LNCAP (cell line): ENCODE data around the gene NUDCD3.

ENCODE experiments used
- TF ChIP-seq, protein P1 (sequence below): fragments of 450-650 bp; IDR thresholded peaks from 2 replicates; pipeline ENCODE4 v1.5.1; 2017; ENCODE audit warnings: mild to moderate bottlenecking

Gene NUDCD3

DNA sequence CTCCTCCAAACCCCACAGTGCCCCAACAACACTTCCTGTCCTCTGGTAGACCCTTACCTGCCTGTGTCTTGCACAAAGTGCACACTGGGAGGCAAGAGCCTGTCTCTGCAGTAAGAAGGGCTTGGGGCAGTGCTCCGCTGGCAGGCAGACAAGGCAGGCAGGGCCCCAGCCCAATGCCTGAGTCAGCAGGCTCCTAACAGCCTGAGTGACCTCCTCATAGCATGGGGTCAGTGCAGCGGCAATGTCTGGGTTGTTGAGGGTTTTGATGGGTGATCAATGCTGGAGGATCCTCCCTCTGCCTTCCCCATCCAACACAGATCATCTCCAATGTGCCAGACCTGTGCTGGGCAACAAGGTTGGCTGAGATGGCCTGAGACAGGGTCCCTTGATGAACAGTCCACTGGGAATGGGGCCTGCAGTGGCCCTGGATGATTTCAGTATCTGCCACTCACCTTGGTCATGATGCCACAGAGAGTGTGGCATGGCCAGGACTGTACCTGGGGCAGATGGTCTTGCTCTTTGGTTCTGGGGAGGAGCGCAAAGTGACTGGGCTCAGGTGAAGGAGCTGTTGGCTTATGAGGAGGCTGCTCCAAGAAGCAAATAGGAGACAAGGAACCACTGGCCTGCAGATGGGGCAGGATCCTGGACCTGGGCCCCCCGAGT, 109.5 kb downstream of the NUDCD3 start:
- TF ChIP-seq, protein P1, sequence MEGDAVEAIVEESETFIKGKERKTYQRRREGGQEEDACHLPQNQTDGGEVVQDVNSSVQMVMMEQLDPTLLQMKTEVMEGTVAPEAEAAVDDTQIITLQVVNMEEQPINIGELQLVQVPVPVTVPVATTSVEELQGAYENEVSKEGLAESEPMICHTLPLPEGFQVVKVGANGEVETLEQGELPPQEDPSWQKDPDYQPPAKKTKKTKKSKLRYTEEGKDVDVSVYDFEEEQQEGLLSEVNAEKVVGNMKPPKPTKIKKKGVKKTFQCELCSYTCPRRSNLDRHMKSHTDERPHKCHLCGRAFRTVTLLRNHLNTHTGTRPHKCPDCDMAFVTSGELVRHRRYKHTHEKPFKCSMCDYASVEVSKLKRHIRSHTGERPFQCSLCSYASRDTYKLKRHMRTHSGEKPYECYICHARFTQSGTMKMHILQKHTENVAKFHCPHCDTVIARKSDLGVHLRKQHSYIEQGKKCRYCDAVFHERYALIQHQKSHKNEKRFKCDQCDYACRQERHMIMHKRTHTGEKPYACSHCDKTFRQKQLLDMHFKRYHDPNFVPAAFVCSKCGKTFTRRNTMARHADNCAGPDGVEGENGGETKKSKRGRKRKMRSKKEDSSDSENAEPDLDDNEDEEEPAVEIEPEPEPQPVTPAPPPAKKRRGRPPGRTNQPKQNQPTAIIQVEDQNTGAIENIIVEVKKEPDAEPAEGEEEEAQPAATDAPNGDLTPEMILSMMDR = no peak

DNA sequence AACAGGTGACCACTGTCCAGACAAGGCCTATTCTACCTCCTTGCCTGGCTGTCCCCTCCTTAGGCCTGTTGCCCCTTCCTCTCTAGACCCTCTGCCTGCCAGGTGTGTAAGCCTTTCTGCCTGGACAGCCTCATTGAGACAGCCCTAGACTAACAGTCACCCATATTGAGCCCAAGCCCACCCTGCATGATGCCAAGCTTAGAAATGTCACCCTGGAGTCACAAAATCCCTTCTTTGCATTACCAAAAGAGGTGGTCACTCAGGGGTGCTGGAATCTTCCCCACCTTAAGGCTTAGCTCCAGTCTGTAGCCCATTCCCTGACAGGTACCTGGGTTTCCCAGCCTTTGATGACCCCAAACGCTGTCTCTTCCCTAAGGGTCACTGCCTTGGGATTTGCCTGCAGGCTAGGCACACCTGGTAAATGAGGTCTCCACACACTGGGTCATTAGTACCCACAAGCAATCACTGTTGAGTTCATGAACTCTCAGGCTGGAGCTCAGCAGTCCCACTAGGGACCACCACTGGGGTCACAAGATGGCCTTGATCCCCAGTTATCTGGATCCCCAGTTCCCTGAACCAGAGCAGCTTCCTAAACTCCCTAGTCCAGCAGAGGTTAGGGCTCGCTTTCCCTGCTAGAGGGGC, 110.1 kb downstream of the NUDCD3 start:
- TF ChIP-seq, protein P1 = no peak

DNA sequence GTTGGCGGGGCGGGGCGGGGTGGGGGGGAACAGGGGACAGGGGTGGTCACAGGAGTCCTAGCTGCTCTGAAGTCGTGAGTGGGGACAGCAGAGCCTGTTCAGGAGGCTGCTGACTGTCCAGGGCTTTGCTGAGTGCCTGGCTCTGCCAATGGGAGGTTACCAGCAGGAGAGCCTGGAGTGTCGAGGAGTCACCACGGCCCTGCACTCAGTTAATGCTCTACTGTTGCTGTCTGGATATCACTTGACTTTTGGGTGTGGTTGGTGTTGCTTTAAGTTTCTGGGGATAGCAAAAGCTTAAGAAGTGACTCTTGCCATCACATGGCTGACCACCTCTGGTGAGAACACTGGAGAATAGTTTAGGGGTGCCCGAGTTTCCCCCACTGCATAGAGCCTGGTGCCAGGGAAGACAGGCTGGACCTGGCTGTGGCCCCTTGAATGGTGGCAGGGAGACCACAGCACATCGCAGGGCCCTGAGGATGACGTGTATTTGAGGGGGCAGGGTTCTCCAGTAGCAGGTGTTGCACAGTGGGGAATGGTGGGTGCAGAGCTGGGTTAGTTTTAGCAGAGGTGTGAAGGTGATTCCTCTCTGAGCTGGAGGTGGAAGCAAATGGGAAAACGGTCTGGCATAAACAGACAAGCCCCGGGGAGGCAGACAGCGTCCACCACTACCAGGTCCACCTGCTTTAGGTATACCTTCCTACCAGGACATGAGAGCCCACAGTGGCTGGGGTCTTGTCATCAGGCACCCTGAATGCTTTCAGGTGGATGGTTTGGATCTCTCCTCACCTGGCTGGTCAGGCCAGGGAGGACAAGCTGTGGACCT, 110.9 kb downstream of the NUDCD3 start:
- TF ChIP-seq, protein P1 = no peak

DNA sequence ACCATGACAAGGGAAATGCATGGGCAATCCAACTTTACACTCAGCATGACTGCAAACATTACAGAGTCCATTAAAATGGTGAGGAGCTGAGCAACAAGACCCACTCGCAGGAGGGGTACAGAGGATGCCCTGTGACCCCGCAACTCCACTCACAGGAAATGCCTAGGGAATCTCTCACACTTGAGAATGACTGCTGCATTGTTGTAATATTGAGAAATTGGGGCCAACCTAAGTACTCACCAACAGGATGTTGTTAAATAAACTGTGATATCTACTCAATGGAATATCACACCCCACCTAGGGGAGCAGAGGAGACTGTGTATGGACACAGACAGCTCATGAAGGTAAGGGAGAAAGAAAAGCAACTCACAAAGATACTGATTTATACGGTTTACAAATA, 111.7 kb downstream of the NUDCD3 start:
- TF ChIP-seq, protein P1 = no peak

DNA sequence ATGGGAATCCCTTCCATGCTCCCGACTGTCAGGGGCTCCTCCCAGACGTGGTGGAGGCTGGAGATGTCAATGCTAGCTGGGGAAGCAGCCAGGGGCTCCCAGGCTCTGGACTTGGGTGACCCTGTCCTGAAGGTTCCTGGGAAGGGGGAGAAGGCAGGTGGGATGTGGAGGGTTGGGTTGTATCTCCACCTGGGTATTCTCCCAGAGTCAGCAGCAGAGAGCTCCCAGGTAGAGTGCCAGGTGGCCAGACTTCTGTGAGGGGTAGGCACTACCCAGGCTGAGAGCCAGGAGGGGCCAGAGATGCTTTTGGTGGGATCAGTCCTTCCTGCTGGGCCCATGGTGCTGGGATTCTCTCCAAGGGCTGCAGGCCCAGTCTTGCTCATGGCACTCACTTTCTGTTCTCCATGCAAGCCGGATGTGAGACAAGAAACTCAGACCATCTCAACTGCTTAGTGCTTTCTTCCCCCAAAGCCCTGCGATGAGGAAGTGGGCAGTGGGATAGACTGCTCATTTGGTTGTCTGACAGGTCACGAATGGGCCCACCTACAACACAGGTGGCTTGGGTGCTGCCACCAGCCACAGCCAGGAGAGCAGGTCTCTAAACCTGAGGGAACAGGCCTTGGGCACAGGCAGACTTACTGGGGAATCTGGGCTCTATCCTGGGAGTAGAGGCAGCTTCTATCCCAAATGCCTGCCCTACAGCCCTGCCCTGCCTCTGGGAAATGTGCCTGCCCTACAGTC, 112.6 kb downstream of the NUDCD3 start:
- TF ChIP-seq, protein P1 = no peak

DNA sequence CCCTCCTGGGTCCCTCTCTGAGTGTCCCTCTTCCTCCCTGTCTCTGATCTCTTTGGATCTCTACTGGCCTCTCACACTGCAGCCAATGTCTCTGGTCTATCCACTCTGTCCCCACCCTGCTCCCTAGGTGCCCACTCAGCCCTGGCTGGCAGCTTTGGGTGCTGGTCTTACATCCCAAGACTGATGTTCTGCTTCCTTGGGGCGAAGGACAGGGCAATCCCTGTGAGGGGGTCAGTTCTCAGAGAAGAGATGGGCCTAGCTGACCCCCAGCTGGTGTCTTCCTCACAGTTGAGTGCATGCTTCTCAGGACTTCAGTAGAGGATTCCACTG, 113.4 kb downstream of the NUDCD3 start:
- TF ChIP-seq, protein P1 = no peak

DNA sequence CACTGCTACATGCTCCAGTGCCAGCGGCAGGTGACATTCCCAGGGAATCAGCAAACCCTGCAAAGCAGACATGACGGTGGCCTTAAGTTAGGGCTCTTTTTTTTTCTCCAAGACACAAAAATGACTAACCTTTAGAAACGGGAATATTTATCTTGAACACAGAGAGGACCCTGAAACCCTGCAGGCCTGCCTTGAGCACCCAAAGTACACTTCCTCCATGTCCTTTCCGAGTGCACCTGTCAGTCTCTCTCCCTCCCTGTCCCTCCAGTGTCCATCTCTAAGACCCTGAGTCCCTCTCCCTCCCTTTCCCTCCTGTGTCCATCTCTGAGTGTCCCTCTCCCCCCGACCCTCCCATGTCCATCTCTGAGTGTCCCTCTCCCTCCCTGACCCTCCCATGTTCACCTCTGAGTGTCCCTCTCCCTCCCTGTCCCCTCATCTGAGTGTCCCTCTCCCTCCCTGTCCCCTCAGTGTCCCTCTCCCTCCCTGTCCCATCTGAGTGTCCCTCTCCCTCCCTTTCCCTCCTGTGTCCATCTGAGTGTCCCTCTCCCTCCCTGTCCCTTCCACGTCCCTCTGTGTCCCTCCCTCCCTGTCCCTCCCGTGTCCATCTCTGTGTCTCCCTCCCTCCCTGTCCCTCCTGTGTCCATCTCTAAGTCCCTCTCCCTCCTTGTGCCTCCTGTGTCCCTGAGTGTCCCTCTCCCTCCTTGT, 113.9 kb downstream of the NUDCD3 start:
- TF ChIP-seq, protein P1 = no peak
